ENCODE measurements around the gene LTB. TPM values are rescaled to one million over a fixed set of nuclear protein-coding genes. Genes with fewer than 3 reads are reported as not detected.

LTB gene
- total and polyA plus RNA-seq, 9 of the 15 experiments (the other 6 are each of a cell fraction or from before 2014, with no cell fraction given) = 0.07 to 0.51 TPM; not detected in 7

DNA sequence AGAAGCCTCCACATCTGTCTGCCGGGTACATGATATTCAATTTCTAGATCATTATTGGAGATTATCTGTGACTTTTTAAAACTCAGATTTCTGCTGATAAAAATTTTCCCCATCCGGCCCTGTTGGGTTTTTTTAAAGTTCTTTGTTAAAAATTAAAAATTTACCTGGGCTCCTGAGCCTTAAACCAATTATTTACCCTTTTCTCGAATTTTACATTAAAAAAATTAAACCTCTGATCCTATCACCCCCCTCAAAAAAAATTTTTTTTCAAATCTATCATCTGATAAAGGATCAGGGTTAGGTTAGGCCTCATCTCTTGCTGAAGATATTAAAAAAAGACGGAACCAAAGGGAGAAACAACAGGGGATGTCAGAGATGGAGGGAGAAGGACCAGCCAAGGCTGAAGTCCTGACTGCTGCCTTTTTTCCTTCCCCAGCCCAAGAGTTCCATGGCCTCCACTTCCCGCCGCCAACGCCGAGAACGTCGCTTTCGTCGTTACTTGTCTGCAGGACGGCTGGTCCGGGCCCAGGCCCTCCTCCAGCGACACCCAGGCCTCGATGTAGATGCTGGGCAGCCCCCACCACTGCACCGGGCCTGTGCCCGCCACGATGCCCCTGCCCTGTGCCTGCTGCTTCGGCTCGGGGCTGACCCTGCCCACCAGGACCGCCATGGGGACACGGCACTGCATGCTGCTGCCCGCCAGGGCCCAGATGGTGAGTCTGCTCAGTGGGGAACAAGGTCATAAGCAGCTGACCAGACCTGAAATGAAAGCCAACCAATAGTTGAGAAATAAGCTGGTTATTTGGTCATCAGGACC, 34.3 kb downstream of the LTB start (continued):
- TF ChIP-seq, protein P1, sequence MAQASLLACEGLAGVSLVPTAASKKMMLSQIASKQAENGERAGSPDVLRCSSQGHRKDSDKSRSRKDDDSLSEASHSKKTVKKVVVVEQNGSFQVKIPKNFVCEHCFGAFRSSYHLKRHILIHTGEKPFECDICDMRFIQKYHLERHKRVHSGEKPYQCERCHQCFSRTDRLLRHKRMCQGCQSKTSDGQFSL (CRISPR knock-in tag; IDR thresholded peaks at IDR 0.05) = no peak
- TF ChIP-seq, protein P1 (tag; IDR thresholded peaks at IDR 0.05) = peak in 1 of 2 experiments; percentile 84; a peak in 1 of 4 replicates
- TF ChIP-seq NONO (IDR thresholded peaks at IDR 0.05; ENCODE audit: low read depth in 2 of 2, low read length in 1 of 2) (no peak; a peak in 1 of 4 replicates), SMAD4 (CRISPR knock-in tag; conservative IDR thresholded peaks at IDR 0.05) (peak; percentile 57; the same call in 1 of the 2 replicates), ZNF184 (CRISPR knock-in tag; IDR thresholded peaks at IDR 0.05) (no peak), HLTF (IDR thresholded peaks at IDR 0.05) (no peak), ZBTB17 (CRISPR knock-in tag; IDR thresholded peaks at IDR 0.05) (peak; percentile 66; the same call in 1 of the 2 replicates), ZNF644 (tag; IDR thresholded peaks at IDR 0.05; ENCODE audit: low read depth) (0 out of 2 replicates have a peak, but pooled peaks have one; percentile 70), L3MBTL2 (IDR thresholded peaks at IDR 0.05) (peak; percentile 61; the same call in 1 of the 2 replicates), PHF21A (IDR thresholded peaks at IDR 0.05; ENCODE audit: borderline replicate concordance, low read depth) (no peak), ZC3H8 (IDR thresholded peaks at IDR 0.05) (no peak), POU5F1 (IDR thresholded peaks at IDR 0.05; ENCODE audit: borderline replicate concordance, low read depth, low read length, partially characterized antibody) (no peak), ZZZ3 (IDR thresholded peaks at IDR 0.05) (0 out of 2 replicates have a peak, but pooled peaks have one; percentile 5), NR1H2 (CRISPR knock-in tag; IDR thresholded peaks at IDR 0.05) (0 out of 2 replicates have a peak, but pooled peaks have one; percentile 44)
- TF ChIP-seq, protein P2, sequence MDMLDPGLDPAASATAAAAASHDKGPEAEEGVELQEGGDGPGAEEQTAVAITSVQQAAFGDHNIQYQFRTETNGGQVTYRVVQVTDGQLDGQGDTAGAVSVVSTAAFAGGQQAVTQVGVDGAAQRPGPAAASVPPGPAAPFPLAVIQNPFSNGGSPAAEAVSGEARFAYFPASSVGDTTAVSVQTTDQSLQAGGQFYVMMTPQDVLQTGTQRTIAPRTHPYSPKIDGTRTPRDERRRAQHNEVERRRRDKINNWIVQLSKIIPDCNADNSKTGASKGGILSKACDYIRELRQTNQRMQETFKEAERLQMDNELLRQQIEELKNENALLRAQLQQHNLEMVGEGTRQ (CRISPR knock-in tag; IDR thresholded peaks at IDR 0.05) = no peak
- TF ChIP-seq, protein P3, sequence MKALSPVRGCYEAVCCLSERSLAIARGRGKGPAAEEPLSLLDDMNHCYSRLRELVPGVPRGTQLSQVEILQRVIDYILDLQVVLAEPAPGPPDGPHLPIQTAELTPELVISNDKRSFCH (CRISPR knock-in tag; IDR thresholded peaks at IDR 0.05) = no peak
- TF ChIP-seq, protein P3 (tag; IDR thresholded peaks at IDR 0.05) = peak; percentile 79
- TF ChIP-seq, protein P4, sequence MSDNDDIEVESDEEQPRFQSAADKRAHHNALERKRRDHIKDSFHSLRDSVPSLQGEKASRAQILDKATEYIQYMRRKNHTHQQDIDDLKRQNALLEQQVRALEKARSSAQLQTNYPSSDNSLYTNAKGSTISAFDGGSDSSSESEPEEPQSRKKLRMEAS (CRISPR knock-in tag; IDR thresholded peaks at IDR 0.05) = peak; percentile 90
- TF ChIP-seq, protein P5, sequence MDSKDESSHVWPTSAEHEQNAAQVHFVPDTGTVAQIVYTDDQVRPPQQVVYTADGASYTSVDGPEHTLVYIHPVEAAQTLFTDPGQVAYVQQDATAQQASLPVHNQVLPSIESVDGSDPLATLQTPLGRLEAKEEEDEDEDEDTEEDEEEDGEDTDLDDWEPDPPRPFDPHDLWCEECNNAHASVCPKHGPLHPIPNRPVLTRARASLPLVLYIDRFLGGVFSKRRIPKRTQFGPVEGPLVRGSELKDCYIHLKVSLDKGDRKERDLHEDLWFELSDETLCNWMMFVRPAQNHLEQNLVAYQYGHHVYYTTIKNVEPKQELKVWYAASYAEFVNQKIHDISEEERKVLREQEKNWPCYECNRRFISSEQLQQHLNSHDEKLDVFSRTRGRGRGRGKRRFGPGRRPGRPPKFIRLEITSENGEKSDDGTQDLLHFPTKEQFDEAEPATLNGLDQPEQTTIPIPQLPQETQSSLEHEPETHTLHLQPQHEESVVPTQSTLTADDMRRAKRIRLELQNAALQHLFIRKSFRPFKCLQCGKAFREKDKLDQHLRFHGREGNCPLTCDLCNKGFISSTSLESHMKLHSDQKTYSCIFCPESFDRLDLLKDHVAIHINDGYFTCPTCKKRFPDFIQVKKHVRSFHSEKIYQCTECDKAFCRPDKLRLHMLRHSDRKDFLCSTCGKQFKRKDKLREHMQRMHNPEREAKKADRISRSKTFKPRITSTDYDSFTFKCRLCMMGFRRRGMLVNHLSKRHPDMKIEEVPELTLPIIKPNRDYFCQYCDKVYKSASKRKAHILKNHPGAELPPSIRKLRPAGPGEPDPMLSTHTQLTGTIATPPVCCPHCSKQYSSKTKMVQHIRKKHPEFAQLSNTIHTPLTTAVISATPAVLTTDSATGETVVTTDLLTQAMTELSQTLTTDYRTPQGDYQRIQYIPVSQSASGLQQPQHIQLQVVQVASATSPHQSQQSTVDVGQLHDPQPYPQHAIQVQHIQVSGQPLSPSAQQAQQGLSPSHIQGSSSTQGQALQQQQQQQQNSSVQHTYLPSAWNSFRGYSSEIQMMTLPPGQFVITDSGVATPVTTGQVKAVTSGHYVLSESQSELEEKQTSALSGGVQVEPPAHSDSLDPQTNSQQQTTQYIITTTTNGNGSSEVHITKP (IDR thresholded peaks at IDR 0.05; ENCODE audit: partially characterized antibody) = no peak
- TF ChIP-seq, protein P6, sequence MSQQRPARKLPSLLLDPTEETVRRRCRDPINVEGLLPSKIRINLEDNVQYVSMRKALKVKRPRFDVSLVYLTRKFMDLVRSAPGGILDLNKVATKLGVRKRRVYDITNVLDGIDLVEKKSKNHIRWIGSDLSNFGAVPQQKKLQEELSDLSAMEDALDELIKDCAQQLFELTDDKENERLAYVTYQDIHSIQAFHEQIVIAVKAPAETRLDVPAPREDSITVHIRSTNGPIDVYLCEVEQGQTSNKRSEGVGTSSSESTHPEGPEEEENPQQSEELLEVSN (IDR thresholded peaks at IDR 0.05; ENCODE audit: borderline replicate concordance in 1 of 2, extremely low read depth in 1 of 2, insufficient read depth in 1 of 2, insufficient read length in 1 of 2, low read depth in 1 of 2, low read length in 1 of 2, poor library complexity in 1 of 2, severe bottlenecking in 1 of 2) = peak; percentile 32 to 48

All from K562 (cell line).